DMS 273 (cell line): ENCODE results near the gene CUBN.

Experiments used
- DNase-seq: peaks from one replicate; lab custom pipeline; 2025; ENCODE audit not compliant: unreplicated experiment; lab: John Stamatoyannopoulos, UW

Gene CUBN

GRCh38 chr10:16890691-16891090, 238.9 kb downstream of the CUBN start:
- no peak for DNase-seq

- no peak for DNase-seq
These were observed 242.0 kb downstream of the CUBN start for GRCh38 chr10:16887565-16887964.

- no peak for DNase-seq
These were observed 243.6 kb downstream of the CUBN start for GRCh38 chr10:16886031-16886430.

- no peak for DNase-seq
These were observed 245.1 kb downstream of the CUBN start for GRCh38 chr10:16884497-16884896.

- DNase-seq, result no peak
These were observed 246.5 kb downstream of the CUBN start for GRCh38 chr10:16883084-16883483.

- DNase-seq, result no peak
These were observed 259.3 kb downstream of the CUBN start for GRCh38 chr10:16870331-16870730.

GRCh38 chr10:16867990-16868389, 261.6 kb downstream of the CUBN start:
- no peak for DNase-seq

GRCh38 chr10:16867556-16867955, 262.1 kb downstream of the CUBN start:
- DNase-seq, result no peak

GRCh38 chr10:16866541-16867275, 262.9 kb downstream of the CUBN start:
- DNase-seq, result no peak

GRCh38 chr10:16865766-16866165, 263.8 kb downstream of the CUBN start:
- DNase-seq, result no peak

GRCh38 chr10:16863766-16864165, 265.8 kb downstream of the CUBN start:
- no peak for DNase-seq

- no peak for DNase-seq
These were observed 272.2 kb downstream of the CUBN start for GRCh38 chr10:16857419-16857818.

- DNase-seq, result peak; percentile 10
These were observed 273.0 kb downstream of the CUBN start for GRCh38 chr10:16856567-16856966.

- DNase-seq, result no peak
These were observed 273.5 kb downstream of the CUBN start for GRCh38 chr10:16856092-16856491.

GRCh38 chr10:16854623-16855022, 275.0 kb downstream of the CUBN start:
- no peak for DNase-seq

GRCh38 chr10:16853809-16854208, 275.8 kb downstream of the CUBN start:
- no peak for DNase-seq

- peak; percentile 14 for DNase-seq
These were observed 276.4 kb downstream of the CUBN start for GRCh38 chr10:16853201-16853600.

- DNase-seq, result no peak
These were observed 277.0 kb downstream of the CUBN start for GRCh38 chr10:16852624-16853023.

GRCh38 chr10:16848562-16849154, 281.0 kb downstream of the CUBN start:
- no peak for DNase-seq

- DNase-seq, result no peak
These were observed 282.0 kb downstream of the CUBN start for GRCh38 chr10:16847644-16848043.

- DNase-seq, result no peak
These were observed 284.4 kb downstream of the CUBN start for GRCh38 chr10:16845248-16845647.

- DNase-seq, result peak; percentile 83
These were observed 286.2 kb downstream of the CUBN start for GRCh38 chr10:16843252-16843870.
